Astrocyte of the cerebellum (primary cell): ENCODE data around the gene UBE2QL1.

Experiments used
- DNase-seq: peaks from one replicate; pipeline ENCODE4 v3.0.0-alpha.2; 2011; ENCODE audit warnings: low read depth
- H3K4me3 ChIP-seq: 2 replicates; pipeline ENCODE4 v1.5.1; 2011; ENCODE audit warnings: mild to moderate bottlenecking, low read depth, low read length, moderate library complexity
- CTCF ChIP-seq: IDR thresholded peaks from 2 replicates; pipeline ENCODE4 v1.5.1; 2012; ENCODE audit warnings: low read length, low read depth, moderate library complexity, mild to moderate bottlenecking; ENCODE audit errors: missing control alignments
- in situ Hi-C: cut with HindIII; loops from 2 replicates; pipeline ENCODE4 v1.10.0; 2017; ENCODE audit warnings: low sequenced_read_pairs

The UBE2QL1 gene

DNA sequence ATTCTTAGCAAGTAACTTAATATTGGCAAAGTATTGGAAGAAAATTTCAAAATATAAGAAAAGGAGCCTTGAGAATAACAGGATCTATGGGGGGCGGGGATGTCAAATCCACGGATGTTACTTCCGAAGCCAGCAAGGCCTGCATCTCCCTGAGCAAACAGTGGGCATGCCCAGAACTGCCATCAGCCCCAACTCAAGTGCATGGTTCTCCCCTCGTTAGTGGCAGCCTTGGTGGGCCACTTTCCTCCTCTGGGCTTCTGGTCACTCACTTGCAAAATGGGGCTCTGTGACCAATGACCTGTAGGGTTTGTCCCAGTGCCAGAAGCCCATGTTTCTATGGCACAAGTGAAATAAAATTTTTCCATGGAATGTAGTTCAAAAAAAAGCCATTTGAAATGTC is 43.1 kb upstream of the UBE2QL1 start:
- no peak overlapping the region for H3K4me3 ChIP-seq
- in situ Hi-C loops, result no loop called here
- DNase-seq, result no peak
- no peak for TF ChIP-seq CTCF

GRCh38 chr5:6407558-6408259 is 41.0 kb upstream of the UBE2QL1 start:
- H3K4me3 ChIP-seq, result no peak overlapping the region
- DNase-seq, result no peak
- TF ChIP-seq CTCF, result no peak
- in situ Hi-C loops, result no loop called here

DNA sequence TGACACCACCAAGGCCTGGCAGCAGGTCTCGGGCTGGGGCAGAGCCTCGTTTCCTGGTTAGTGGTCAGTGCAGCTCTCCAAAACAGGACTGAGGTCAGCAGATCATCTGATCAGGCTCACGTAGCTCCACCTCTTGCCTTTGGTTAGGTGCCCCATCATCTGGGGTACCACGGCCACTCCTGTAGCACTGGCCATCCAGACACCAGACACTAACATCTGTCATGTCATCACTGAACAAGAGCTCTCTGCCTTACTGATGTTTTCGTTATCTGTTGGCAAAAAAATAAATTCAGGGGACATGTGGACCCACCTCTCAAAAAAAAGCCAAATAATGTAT is 40.4 kb upstream of the UBE2QL1 start:
- no peak for DNase-seq
- in situ Hi-C loops, result no loop called here
- H3K4me3 ChIP-seq, result no peak overlapping the region
- no peak for TF ChIP-seq CTCF

DNA sequence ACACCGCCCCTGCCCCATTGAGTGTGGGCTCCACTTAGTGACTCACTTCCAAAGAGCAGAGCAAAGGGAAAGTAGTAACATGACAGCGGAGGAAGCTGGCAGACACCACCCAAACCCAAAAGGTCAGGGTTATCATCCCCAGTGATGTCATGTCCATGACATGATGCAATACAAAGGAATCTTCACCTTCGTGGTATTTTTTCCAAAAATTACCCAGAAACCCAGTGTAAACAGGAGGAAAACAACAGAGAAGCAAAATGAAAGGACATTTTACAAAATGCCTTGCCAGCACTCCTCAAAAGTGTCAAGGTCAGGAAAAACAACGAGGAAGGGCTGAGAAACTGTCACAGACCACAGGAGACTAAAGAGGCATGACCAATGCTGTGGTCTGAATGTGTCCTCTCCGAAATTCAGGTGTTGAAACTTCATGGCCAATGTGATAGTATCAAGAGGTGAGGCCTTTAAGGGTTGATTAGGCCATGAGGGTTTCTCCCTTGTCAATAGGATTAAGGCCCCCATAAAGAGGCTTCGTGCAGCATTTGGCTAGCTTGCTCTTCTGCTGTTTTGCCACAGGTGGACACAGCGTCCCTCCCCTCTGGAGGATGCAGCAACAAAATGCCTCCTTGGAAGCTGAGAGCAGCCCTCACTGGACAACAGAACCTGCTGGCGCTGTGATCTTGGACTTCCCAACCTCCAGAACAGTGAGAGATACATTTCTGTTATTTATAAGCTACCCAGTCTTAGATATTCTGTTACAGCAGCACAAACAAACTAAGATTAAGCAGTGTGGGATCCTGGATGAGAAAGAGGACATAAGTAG is 39.8 kb upstream of the UBE2QL1 start:
- in situ Hi-C loops, result no loop called here
- no peak overlapping the region for H3K4me3 ChIP-seq
- TF ChIP-seq CTCF, result no peak
- no peak for DNase-seq

DNA sequence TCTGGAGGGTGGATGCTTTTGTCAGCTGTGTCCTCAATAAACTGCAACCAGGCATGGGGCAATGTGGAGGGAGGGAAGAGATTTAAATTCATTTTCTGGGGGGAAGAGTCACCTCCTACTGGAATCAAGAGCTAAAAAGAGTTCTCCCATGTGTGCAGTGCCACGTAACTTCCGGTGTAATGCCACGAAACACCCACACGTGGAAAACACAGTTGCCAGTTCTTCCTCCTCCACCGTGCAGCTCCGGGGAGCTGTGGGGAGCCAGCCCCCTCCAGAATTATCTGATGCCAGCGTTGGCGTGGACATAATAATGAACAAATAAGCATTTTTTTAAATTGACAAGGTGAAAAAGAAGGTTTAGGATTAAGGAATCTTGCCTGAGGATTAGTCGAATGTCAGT is 38.2 kb upstream of the UBE2QL1 start:
- H3K4me3 ChIP-seq, result no peak overlapping the region
- in situ Hi-C loops, result no loop called here
- no peak for TF ChIP-seq CTCF
- no peak for DNase-seq

DNA sequence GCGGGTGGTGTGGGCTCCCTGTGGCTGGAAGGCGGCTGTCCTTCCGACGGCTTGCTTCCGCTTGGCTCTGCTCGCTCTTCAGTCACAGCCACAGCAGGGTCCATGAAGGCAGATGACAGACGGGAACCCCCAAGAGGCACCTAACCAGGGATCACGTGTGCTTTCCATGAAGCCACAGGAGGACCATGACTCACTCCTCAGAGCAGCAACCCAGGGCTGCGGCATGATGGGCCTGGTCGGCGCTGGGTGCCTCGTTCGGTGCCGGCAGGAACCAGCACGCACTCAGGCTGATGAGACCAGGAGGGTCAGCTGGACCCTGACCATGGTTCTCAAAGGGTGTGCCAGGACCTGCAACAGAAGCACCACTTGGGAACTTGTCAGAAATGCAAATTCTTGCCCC is 37.5 kb upstream of the UBE2QL1 start:
- no peak for TF ChIP-seq CTCF
- H3K4me3 ChIP-seq, result no peak overlapping the region
- DNase-seq, result no peak
- in situ Hi-C loops, result no loop called here
